Measurements from ENCODE around the gene ETV7. TPM values are rescaled to one million over a fixed set of nuclear protein-coding genes. Genes with fewer than 3 reads are reported as not detected.
"Not testable (repeated sequence)": the region's sequence is repeated elsewhere in the genome, so short reads cannot be mapped to it uniquely, and the experiment has no call there.

ETV7 gene
- total RNA-seq, 2 donors from 2014 or later = 6.9 to 19.8 TPM

DNA sequence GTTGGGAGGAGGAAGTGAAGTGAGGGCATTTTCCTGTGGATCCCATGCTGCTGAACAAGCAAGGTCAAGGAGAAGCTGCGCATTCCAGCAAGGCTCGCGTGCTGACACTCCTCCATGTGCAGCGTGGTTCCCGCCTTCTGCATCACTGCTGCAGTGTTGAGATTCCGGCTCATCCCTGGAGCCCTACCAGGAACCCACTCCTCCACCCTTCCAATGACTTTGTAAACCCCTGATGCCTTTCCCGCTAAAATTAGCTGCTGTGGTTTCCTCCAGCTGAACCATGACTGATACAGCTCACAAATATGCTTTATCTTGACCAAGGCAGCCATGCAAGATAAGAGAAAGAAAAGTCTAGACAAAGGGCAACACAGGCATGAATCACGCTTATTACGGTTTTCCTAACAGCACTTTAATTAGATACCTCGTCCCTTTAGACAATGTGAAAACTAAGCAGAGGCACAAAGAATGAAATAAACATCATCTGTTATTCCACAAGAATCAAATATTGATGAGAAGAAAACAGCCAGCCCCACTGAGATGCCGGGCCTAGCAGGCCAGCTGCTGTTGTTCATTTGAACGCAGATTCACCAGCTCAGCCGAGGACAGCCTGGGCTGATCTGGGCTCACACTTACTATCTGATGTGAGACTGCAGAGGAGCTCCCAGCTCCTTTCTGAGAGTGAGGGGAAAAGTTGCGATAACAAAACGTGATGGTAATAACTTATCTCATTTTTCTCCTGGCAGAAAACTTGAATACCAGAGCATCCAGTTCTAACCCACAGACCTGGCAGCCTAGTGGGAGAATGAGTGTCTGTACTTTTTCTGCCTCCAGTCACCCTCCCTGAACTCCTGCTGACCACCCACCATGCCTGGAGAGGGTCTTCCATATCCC, 36.5 kb downstream of the ETV7 start:
- H3K9me3 Mint-ChIP-seq = no peaks in the 10 kb centered on the region
- H3K36me3 Mint-ChIP-seq = peaks cover 11% of the 10 kb centered on the region
- ATAC-seq = no peak
- peak; percentile 51 for DNase-seq (ENCODE audit: low spot score)
- peaks cover 10 to 14% of the 10 kb centered on the region in 2 donors for H3K4me1 Mint-ChIP-seq (ENCODE audit: low read depth in 2 of 2)
- peak overlapping the region in 1 of 2 donors; percentile 31 for H3K27ac Mint-ChIP-seq
- H3K27me3 Mint-ChIP-seq = peaks cover 2 to 21% of the 10 kb centered on the region in 2 donors
- H3K4me3 Mint-ChIP-seq = no peak overlapping the region

GRCh38 chr6:36350082-36350481, 37.4 kb downstream of the ETV7 start:
- Mint-ChIP-seq H3K4me3 (no peak overlapping the region), H3K27ac (peak overlapping the region in 1 of 2 donors; percentile 31), H3K4me1 (ENCODE audit: low read depth in 2 of 2) (peaks cover 2 to 5% of the 10 kb centered on the region in 2 donors), H3K9me3 (no peaks in the 10 kb centered on the region), H3K36me3 (peaks cover 11% of the 10 kb centered on the region), H3K27me3 (peaks cover 2 to 21% of the 10 kb centered on the region in 2 donors)
- ATAC-seq = no peak
- peak; percentile 13 for DNase-seq (ENCODE audit: low spot score)

DNA sequence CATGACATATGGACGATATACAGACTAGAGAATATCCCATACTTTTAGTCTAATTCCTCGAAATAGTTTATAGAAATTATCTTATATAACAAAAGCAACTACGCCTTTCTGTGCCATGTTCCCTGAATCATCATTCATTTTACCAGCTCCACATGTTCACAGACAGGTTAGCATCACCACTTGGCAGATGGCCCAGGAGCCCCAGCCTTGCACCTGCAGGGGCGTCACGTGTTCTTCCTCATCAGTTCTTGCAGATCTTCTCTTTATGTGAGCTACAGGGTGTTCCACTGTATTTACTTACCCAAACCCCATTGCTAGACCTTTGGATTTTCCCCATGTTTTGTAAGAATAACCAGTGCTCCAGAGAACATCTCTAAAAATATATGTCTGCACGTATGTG, 38.2 kb downstream of the ETV7 start:
- Mint-ChIP-seq H3K27ac (no peak overlapping the region), H3K36me3 (peaks cover 11% of the 10 kb centered on the region), H3K4me1 (ENCODE audit: low read depth in 2 of 2) (peaks cover 0 to 5% of the 10 kb centered on the region in 2 donors), H3K27me3 (peaks cover 2 to 21% of the 10 kb centered on the region in 2 donors), H3K9me3 (no peaks in the 10 kb centered on the region), H3K4me3 (no peak overlapping the region)
- DNase-seq (ENCODE audit: low spot score) = no peak
- ATAC-seq = no peak

DNA sequence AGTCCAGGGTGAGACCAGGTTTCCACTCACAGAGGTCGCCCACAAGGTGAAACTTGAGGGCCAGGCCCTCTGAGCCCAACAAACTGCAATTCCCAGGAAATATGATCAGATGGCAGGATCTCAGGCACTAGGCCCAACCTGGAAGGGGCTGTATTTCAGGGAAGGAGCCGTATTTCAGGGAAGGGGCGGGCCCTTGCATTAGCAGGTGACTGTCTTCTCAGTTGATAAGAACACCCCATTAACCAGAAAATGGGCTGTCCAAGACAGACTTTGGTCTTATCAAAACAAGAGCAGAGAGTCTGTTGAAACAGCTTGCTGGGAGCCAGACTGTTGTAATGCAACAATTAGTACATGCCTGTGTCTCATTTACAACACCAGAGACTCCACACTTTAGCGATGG, 39.8 kb downstream of the ETV7 start:
- no peaks in the 10 kb centered on the region for H3K36me3 Mint-ChIP-seq

GRCh38 chr6:36346486-36347273, 40.8 kb downstream of the ETV7 start:
- Mint-ChIP-seq H3K4me3 (no peak overlapping the region), H3K4me1 (ENCODE audit: low read depth in 2 of 2) (peaks cover 0 to 2% of the 10 kb centered on the region in 2 donors), H3K27me3 (peaks cover 7 to 20% of the 10 kb centered on the region in 2 donors), H3K9me3 (no peaks in the 10 kb centered on the region), H3K36me3 (no peaks in the 10 kb centered on the region), H3K27ac (peak overlapping the region in 1 of 2 donors; percentile 21)
- no peak for ATAC-seq
- peak; percentile 52 for DNase-seq (ENCODE audit: low spot score)

More for the DNA sequence above, 39.8 kb downstream of the ETV7 start:
- Mint-ChIP-seq H3K9me3 (no peaks in the 10 kb centered on the region), H3K4me1 (ENCODE audit: low read depth in 2 of 2) (no peaks in the 10 kb centered on the region), H3K27me3 (peaks cover 5 to 14% of the 10 kb centered on the region in 2 donors), H3K4me3 (no peak overlapping the region), H3K27ac (peak overlapping the region in 1 of 2 donors; percentile 51)
- no peak for ATAC-seq
- no peak for DNase-seq (ENCODE audit: low spot score)

DNA sequence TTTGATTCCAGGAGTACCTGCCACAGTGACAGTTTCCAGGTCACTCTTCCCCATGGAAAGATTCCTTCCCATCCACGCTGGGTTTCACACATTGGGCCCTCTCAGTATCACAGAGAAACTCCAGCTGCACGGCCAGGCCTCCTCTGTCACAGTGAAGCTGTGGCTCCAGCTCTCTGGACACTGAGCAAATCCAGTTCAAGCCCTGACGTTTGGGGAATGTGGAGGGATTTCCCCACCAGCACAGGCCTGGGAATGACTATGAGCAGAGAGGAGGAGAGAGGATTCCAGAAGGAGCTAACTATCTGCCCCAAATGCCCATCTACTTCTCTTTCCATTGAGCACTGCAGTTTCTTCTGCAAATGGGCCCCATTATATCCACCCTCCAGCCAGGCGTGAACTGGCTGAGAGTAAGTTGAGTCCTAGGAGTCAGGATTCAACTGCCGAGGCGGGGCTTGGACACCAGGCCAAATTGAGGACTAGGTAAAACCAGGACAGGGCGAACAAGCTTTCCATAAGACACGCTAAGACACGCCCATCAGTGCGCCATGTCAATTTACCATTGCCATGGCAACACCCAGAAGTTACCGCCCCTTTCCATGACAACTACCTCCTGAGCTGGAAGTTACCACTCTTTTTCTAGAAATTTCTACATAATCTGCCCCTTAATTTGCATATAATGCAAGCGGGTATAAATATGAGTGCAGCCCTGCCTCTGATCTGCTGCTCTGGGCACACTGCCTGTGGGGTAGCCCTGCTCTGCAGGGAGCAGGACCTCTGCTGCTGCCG, 41.6 kb downstream of the ETV7 start:
- peaks cover 8 to 23% of the 10 kb centered on the region in 2 donors for H3K27me3 Mint-ChIP-seq
- no peak for ATAC-seq
- peak; percentile 18 for DNase-seq (ENCODE audit: low spot score)

GRCh38 chr6:36343109-36343680, 44.3 kb downstream of the ETV7 start:
- ATAC-seq (no peak), DNase-seq (ENCODE audit: low spot score) (peak; percentile 16)

More for the DNA sequence above, 41.6 kb downstream of the ETV7 start:
- Mint-ChIP-seq H3K27ac (peak overlapping the region in 1 of 2 donors; percentile 21), H3K36me3 (no peaks in the 10 kb centered on the region), H3K9me3 (no peaks in the 10 kb centered on the region), H3K4me1 (ENCODE audit: low read depth in 2 of 2) (peaks cover 1 to 3% of the 10 kb centered on the region in 2 donors), H3K4me3 (no peak overlapping the region)

GRCh38 chr6:36340618-36341454, 46.6 kb downstream of the ETV7 start:
- no peaks in the 10 kb centered on the region for H3K36me3 Mint-ChIP-seq
- DNase-seq (ENCODE audit: low spot score) (peak; percentile 77), ATAC-seq (peak; percentile 82 to 85)
- H3K9me3 Mint-ChIP-seq = no peaks in the 10 kb centered on the region
- peak overlapping the region; percentile 11 for H3K4me3 Mint-ChIP-seq
- no peak overlapping the region for H3K27ac Mint-ChIP-seq
- H3K4me1 Mint-ChIP-seq (ENCODE audit: low read depth in 2 of 2) = peaks cover 11 to 13% of the 10 kb centered on the region in 2 donors
- H3K27me3 Mint-ChIP-seq = peaks cover 18 to 25% of the 10 kb centered on the region in 2 donors

More at GRCh38 chr6:36343109-36343680, 44.3 kb downstream of the ETV7 start:
- peaks cover 18 to 20% of the 10 kb centered on the region in 2 donors for H3K27me3 Mint-ChIP-seq
- peaks cover 4 to 7% of the 10 kb centered on the region in 2 donors for H3K4me1 Mint-ChIP-seq (ENCODE audit: low read depth in 2 of 2)
- H3K9me3 Mint-ChIP-seq = no peaks in the 10 kb centered on the region
- H3K27ac Mint-ChIP-seq = no peak overlapping the region
- no peaks in the 10 kb centered on the region for H3K36me3 Mint-ChIP-seq
- H3K4me3 Mint-ChIP-seq = no peak overlapping the region

DNA sequence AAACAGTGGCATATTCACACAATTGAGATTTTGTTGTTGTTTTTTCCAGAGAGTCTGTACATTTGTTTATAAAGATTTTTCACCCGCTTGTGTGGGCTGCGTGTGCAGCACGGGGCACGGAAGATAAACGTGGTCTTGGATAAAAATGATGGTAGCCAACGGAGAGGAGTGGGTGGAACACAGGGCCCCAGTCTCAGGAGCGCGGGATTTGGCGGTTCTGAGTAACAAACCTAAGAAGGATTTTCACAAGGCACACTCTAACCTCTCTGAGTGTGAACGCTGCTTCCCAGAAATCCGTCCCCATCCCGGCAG, 47.2 kb downstream of the ETV7 start:
- H3K27ac Mint-ChIP-seq = no peak overlapping the region
- peaks cover 11 to 13% of the 10 kb centered on the region in 2 donors for H3K4me1 Mint-ChIP-seq (ENCODE audit: low read depth in 2 of 2)
- DNase-seq (ENCODE audit: low spot score) = no peak
- no peak for ATAC-seq
- no peaks in the 10 kb centered on the region for H3K36me3 Mint-ChIP-seq
- no peaks in the 10 kb centered on the region for H3K9me3 Mint-ChIP-seq
- H3K4me3 Mint-ChIP-seq = no peak overlapping the region
- peaks cover 24 to 31% of the 10 kb centered on the region in 2 donors for H3K27me3 Mint-ChIP-seq

DNA sequence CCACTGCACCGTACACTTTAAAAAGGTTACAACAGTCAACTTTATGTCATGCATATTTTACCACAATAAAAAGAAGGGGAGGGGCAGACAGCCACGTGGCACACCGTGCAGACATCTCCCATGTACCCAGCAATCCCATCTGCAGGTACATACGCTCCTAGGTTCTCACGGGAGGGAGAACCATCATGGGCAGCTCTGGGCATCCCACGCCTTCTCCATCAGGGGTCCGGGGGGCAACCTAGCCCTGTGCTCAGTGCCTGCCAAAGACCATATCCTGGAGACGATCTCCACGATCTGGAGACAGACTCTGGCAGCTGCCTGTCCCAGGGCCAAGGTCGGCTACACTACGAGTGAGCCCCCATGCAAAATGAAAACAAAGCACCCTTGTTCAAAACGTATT, 48.3 kb downstream of the ETV7 start:
- DNase-seq (ENCODE audit: low spot score) (no peak), ATAC-seq (no peak)
- H3K27me3 Mint-ChIP-seq = peaks cover 35 to 42% of the 10 kb centered on the region in 2 donors
- no peaks in the 10 kb centered on the region for H3K9me3 Mint-ChIP-seq
- H3K4me3 Mint-ChIP-seq = no peak overlapping the region
- peaks cover 11 to 13% of the 10 kb centered on the region in 2 donors for H3K4me1 Mint-ChIP-seq (ENCODE audit: low read depth in 2 of 2)
- no peaks in the 10 kb centered on the region for H3K36me3 Mint-ChIP-seq
- H3K27ac Mint-ChIP-seq = no peak overlapping the region

DNA sequence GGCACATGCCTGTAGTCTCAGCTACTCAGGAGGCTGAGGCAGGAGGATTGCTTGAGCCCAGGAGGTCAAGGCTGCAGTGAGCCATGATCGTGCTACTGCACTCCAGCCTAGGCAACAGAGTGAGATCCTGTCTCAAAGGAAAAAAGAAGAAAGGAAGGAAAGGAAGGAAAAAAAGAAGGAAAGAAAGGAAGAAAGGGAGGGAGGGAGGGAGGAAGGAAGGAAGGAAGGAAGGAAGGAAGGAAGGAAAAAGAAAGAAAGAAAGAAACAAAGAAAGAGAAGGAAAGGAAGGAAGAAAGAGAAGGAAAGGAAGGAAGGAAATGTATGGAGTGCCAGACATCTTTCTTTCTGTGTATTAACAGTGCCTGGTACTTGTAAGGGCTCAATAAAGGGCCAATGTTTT, 49.2 kb downstream of the ETV7 start:
- not testable (repeated sequence) for ATAC-seq; H3K36me3 Mint-ChIP-seq; H3K4me3 Mint-ChIP-seq; H3K27ac Mint-ChIP-seq; DNase-seq (ENCODE audit: low spot score); H3K9me3 Mint-ChIP-seq
- Mint-ChIP-seq H3K27me3 (peaks cover 39 to 45% of the 10 kb centered on the region in 2 donors), H3K4me1 (ENCODE audit: low read depth in 2 of 2) (peaks cover 11 to 13% of the 10 kb centered on the region in 2 donors)

DNA sequence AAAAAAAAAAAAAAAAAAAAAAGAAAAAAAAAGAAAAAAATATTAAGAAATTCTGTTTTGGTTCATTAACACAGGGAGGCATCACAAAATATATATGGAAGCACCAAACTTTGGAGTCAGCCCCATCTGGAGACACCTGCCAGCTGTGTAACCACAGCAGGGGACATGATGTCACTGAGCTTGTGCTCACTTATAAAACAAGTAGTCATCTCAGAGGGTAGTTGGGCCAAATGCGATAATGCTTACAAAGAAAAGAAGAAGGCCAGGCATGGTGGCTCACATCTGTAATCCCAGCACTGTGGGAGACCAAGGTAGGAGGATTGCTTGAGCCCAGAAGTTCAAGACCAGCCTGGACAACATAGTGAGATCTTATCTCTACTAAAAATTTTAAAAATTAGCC, 49.7 kb downstream of the ETV7 start:
- Mint-ChIP-seq H3K4me1 (ENCODE audit: low read depth in 2 of 2) (peaks cover 11 to 13% of the 10 kb centered on the region in 2 donors), H3K4me3 (no peak overlapping the region), H3K9me3 (no peaks in the 10 kb centered on the region), H3K36me3 (no peaks in the 10 kb centered on the region), H3K27me3 (peaks cover 43 to 48% of the 10 kb centered on the region in 2 donors), H3K27ac (no peak overlapping the region)
- ATAC-seq = no peak
- peak; percentile 12 for DNase-seq (ENCODE audit: low spot score)
